HEK293T (cell line): ENCODE data around the gene EPHB2.

Experiments used
- CTCF ChIA-PET: fragments of 350-600 bp; formaldehyde crosslinking; extraction: SDS; loops from one replicate; lab custom pipeline; 2021; ENCODE audit warnings: antibody characterized with exemption, inconsistent platforms; lab: Yijun Ruan, JAX
- POLR2A ChIA-PET: fragments of 350-600 bp; formaldehyde crosslinking; extraction: SDS; loops from one replicate; lab custom pipeline; 2020; ENCODE audit warnings: antibody characterized with exemption, inconsistent platforms; lab: Yijun Ruan, JAX
- DNase-seq: peaks from one replicate; pipeline ENCODE4 v3.0.0; 2012; ENCODE audit warnings: mixed read lengths; ENCODE audit errors: extremely low spot score
- ARNT ChIP-seq: fragments of 450-650 bp; IDR thresholded peaks from 2 replicates; pipeline ENCODE4 v1.6.1; 2017; ENCODE audit warnings: mild to moderate bottlenecking
- BHLHE40 ChIP-seq: fragments of 450-650 bp; IDR thresholded peaks from 2 replicates; pipeline ENCODE4 v1.6.1; 2016; ENCODE audit warnings: mild to moderate bottlenecking, moderate library complexity, borderline replicate concordance
- CTBP1 ChIP-seq: fragments of 450-650 bp; IDR thresholded peaks from 2 replicates; pipeline ENCODE4 v1.6.1; 2016; ENCODE audit warnings: borderline replicate concordance
- ELF4 ChIP-seq: fragments of 450-650 bp; IDR thresholded peaks from 2 replicates; pipeline ENCODE4 v1.6.1; 2017; ENCODE audit warnings: antibody characterized with exemption
- FOXA1 ChIP-seq: fragments of 450-650 bp; IDR thresholded peaks from 2 replicates; pipeline ENCODE4 v1.6.1; 2016; ENCODE audit warnings: mild to moderate bottlenecking
- FOXK2 ChIP-seq: fragments of 450-650 bp; IDR thresholded peaks from 2 replicates; pipeline ENCODE4 v1.6.1; 2016; ENCODE audit warnings: mild to moderate bottlenecking
- FOXM1 ChIP-seq: fragments of 450-650 bp; IDR thresholded peaks from 2 replicates; pipeline ENCODE4 v1.6.1; 2017; ENCODE audit warnings: mild to moderate bottlenecking, borderline replicate concordance
- HDGF ChIP-seq: fragments of 450-650 bp; IDR thresholded peaks from 2 replicates; pipeline ENCODE4 v1.6.1; 2017; ENCODE audit warnings: antibody characterized with exemption, borderline replicate concordance
- L3MBTL2 ChIP-seq: fragments of 450-650 bp; conservative IDR thresholded peaks from 2 replicates; pipeline ENCODE4 v1.6.1; 2016; ENCODE audit warnings: mild to moderate bottlenecking
- LEF1 ChIP-seq: fragments of 450-650 bp; IDR thresholded peaks from 2 replicates; pipeline ENCODE4 v1.6.1; 2017; ENCODE audit warnings: mild to moderate bottlenecking, borderline replicate concordance
- NFRKB ChIP-seq: fragments of 450-650 bp; IDR thresholded peaks from 2 replicates; pipeline ENCODE4 v1.6.1; 2016; ENCODE audit warnings: mild to moderate bottlenecking, moderate library complexity
- PKNOX1 ChIP-seq: fragments of 450-650 bp; IDR thresholded peaks from 2 replicates; pipeline ENCODE4 v1.6.1; 2016
- SP1 ChIP-seq: fragments of 450-650 bp; IDR thresholded peaks from 2 replicates; pipeline ENCODE4 v1.6.1; 2017
- SUZ12 ChIP-seq: fragments of 450-650 bp; IDR thresholded peaks from 2 replicates; pipeline ENCODE4 v1.6.1; 2016; ENCODE audit warnings: mild to moderate bottlenecking
- TARDBP ChIP-seq: fragments of 450-650 bp; IDR thresholded peaks from 2 replicates; pipeline ENCODE4 v1.6.1; 2016
- ZNF384 ChIP-seq: fragments of 450-650 bp; IDR thresholded peaks from 2 replicates; pipeline ENCODE4 v1.6.1; 2016

Gene EPHB2

GRCh38 chr1:22814176-22815042, 103.8 kb downstream of the EPHB2 start:
- POLR2A ChIA-PET: no interaction called here
- no peak for TF ChIP-seq BHLHE40
- TF ChIP-seq NFRKB: no peak
- TF ChIP-seq SUZ12: no peak
- no peak for TF ChIP-seq PKNOX1
- no peak for TF ChIP-seq HDGF
- no peak for TF ChIP-seq TARDBP
- TF ChIP-seq LEF1: no peak
- no peak for TF ChIP-seq ZNF384
- TF ChIP-seq L3MBTL2: no peak
- no peak for TF ChIP-seq FOXM1
- TF ChIP-seq ARNT: no peak
- no peak for TF ChIP-seq FOXK2
- TF ChIP-seq ELF4: no peak
- no peak for DNase-seq
- CTCF ChIA-PET: no interaction called here

- DNase-seq: no peak
- POLR2A ChIA-PET: no interaction called here
- TF ChIP-seq HDGF (no peak), SP1 (no peak)
- CTCF ChIA-PET: no interaction called here
Observed at GRCh38 chr1:22815043-22815365, 104.4 kb downstream of the EPHB2 start.

- ChIA-PET POLR2A (no interaction called here), CTCF (no interaction called here)
- no peak for DNase-seq
- no peak for TF ChIP-seq BHLHE40
- TF ChIP-seq SP1: no peak
- no peak for TF ChIP-seq TARDBP
- no peak for TF ChIP-seq PKNOX1
- TF ChIP-seq LEF1: no peak
- TF ChIP-seq ZNF384: no peak
- TF ChIP-seq ELF4: no peak
- no peak for TF ChIP-seq FOXM1
- TF ChIP-seq ARNT: no peak
- TF ChIP-seq HDGF: no peak
- TF ChIP-seq SUZ12: no peak
- TF ChIP-seq FOXK2: no peak
- TF ChIP-seq L3MBTL2: no peak
Observed at GRCh38 chr1:22815421-22816066, 104.9 kb downstream of the EPHB2 start.

- TF ChIP-seq ARNT (no peak), BHLHE40 (no peak), PKNOX1 (no peak), ELF4 (no peak), CTBP1 (no peak), ZNF384 (no peak)
- DNase-seq: no peak
- ChIA-PET CTCF (no interaction called here), POLR2A (no interaction called here)
Observed at GRCh38 chr1:22816067-22816775, 105.6 kb downstream of the EPHB2 start.

GRCh38 chr1:22816803-22817202, 106.2 kb downstream of the EPHB2 start:
- TF ChIP-seq BHLHE40: no peak
- TF ChIP-seq SP1: no peak
- TF ChIP-seq LEF1: no peak
- no peak for TF ChIP-seq CTBP1
- no peak for TF ChIP-seq FOXA1
- TF ChIP-seq ARNT: no peak
- TF ChIP-seq FOXK2: no peak
- TF ChIP-seq SUZ12: no peak
- TF ChIP-seq ELF4: no peak
- TF ChIP-seq ZNF384: no peak
- no peak for TF ChIP-seq PKNOX1
- no peak for TF ChIP-seq NFRKB
- no peak for TF ChIP-seq HDGF
- TF ChIP-seq FOXM1: no peak
- no peak for TF ChIP-seq TARDBP
- TF ChIP-seq L3MBTL2: no peak
- ChIA-PET CTCF (no interaction called here), POLR2A (interaction anchor here (0.6 kb wide), 1 partner anchor 44 kb away, joined by 3 read pairs; no protein-coding TSS in a partner anchor)
- no peak for DNase-seq
